SKM-1 treated with dmso at 0.1 percent for 144 hours (cell line): Measurements from ENCODE around the gene DCTN1.
"Not testable (repeated sequence)": the region's sequence is repeated elsewhere in the genome, so short reads cannot be mapped to it uniquely, and the experiment has no call there.

Experiments used
- DNase-seq: peaks from one replicate; lab custom pipeline; 2025; ENCODE audit not compliant: unreplicated experiment; lab: John Stamatoyannopoulos, UW

The DCTN1 gene

GRCh38 chr2:74379851-74380789, at the start of gene DCTN1:
DCTN1 (minus strand) TSS chr2:74380311; CDS start chr2:74380037, 274 bp downstream.
- no peak for DNase-seq

- no peak for DNase-seq
Measured at GRCh38 chr2:74428675-74429074, 48.6 kb upstream of the DCTN1 start.

- DNase-seq: no peak
Measured at GRCh38 chr2:74427551-74427950, 47.4 kb upstream of the DCTN1 start.

- DNase-seq: no peak
Measured at GRCh38 chr2:74426181-74426758, 46.2 kb upstream of the DCTN1 start.

DNA sequence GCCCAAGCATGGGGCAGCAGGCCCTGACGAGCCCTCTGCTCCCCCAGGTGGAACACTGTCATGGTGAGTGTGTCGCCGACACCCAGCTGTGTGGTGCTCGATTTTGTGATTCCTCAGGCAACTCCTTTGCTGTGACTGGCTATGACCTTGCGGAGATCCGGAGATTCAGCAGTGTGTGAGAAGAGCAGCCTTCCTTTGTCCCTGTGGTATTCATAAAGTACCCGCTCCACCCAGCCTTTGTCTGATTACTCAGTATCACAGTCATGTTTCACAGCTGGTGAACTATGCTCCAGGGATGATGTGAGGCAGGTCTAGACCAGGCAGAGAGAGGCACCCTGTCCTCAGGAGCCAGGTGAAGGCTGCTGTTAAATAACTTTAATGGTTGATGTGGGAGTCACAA, 45.4 kb upstream of the DCTN1 start:
- DNase-seq: no peak

- no peak for DNase-seq
Measured at GRCh38 chr2:74424995-74425406, 44.9 kb upstream of the DCTN1 start.

GRCh38 chr2:74424139-74424992, 44.3 kb upstream of the DCTN1 start:
- DNase-seq: no peak

GRCh38 chr2:74423231-74424095, 43.4 kb upstream of the DCTN1 start:
- DNase-seq: no peak

DNA sequence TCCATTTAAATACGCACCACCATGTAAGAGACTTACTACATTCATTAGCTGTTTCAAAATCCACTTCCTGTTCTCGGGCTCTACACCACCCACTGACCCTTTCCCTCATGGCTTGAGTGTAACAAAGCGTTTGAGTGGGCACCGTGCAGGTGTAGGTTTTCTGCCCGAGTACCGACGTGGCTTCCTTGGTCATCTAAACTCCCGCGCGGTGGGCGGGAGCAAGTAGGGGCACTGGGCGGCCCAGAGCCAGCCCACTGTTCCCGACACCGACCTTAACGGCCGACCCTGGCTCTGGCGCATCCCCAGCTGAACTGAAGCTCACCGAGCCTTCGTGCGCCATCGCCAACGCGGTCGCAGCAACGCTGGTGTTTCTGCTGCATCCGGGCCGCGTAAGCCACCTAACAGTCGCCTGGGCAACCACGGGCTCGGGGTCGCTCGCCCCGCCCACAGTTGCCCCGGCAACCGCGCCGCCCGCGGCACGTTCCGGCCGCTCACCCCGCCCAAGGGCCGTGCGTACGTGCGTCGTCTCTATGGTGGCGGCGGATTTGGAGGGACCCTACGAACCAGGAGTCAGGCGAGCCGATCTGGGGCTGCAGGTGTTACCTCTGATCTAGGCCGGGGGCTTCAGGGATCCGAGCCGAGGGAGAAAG, 41.2 kb upstream of the DCTN1 start, which contains the start of the genes C2orf81 and WDR54:
Gene C2orf81 (minus strand): TSS at position 399 of the 650 bp plus-strand sequence. CDS start 59 bp downstream, at position 340.
Gene WDR54 (plus strand): TSS at position 510 of the 650 bp plus-strand sequence. CDS start 424 bp downstream, outside the sequence.
- peak; percentile 73 for DNase-seq

DNA sequence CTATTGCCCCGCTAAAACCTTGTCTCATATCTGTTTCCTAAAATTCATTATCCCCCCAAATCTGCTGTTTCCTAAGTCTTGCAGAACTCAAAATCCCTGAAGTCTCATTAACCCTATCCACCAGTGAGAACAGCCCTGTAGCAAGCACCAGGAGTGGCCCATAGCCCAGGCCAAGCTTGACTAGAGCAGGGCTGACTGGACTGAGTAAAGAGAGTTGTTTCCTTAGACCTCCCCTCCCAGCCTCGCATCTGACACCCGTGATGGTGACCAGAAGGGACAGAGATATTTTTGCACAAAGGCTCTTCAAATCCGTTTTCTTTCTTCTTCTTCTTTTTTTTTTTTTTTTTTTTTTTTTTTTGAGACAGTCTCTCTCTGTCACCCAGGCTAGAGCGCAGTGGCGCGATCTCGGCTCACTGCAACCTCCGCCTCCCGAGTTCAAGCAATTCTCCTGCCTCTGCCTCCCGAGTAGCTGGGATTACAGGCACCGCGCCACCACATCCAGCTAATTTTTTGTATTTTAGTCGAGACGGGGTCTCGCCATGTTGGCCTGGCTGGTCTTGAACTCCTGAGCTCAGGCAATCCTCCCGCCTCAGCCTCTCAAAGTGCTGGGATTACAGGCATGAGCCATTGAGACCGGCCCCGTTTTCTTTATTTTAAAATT, 40.5 kb upstream of the DCTN1 start:
- DNase-seq: not testable (repeated sequence)

DNA sequence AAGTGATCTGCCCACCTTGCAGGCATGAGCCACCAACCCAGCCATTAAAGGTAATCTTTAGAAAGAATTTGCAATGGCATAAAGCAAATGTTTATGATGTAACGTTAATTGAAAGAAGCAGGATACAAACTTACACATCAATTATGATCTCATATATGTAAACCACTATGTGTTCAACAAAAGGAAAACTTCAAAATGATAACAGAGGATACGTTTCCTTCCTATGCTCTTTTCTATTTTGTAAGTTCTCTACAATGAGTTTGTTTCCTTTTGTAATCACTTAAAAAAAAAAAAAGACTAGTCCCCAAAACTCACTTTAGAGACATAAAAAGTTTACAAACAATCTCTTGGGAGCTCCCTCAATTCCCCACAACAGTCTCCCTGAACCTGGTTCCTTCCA, 39.9 kb upstream of the DCTN1 start:
- DNase-seq: no peak

DNA sequence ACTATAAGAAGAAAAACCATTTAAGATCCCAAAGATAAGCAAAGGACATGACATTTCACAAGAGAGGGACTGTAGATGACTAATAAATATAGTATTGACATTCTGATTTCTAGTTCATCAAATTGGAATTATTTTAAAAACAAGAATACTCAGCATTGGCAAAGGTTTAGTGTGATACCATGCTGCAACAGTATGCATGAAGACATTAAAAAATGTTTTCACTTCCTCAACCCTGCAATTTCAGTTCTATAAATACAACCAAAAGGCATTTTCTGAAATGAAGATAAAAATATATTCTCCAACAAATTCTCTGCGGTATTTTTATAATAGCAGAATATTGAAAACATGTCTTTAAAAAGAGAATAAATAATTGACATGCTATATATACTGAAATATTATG, 39.2 kb upstream of the DCTN1 start:
- no peak for DNase-seq

DNA sequence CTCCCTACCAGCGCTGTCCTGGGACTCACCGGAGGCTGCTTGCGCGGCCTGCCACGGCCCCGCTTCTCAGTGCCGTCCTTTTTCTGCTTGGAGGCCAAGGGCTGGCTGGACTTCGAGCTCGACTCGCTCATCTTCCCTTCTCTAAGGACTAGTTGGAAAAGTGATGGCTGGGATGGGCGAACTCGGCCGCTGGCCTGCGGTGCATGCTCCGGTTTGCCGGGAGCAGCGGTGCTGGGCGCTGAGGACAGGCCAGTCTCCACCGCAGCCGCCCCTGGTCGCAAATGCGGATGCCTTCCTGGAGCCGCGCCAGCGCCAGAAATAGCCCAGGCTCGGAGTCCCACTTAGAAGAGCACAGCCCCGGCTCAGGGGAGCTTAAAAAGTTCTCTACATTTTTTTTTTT, 38.2 kb upstream of the DCTN1 start:
- no peak for DNase-seq

DNA sequence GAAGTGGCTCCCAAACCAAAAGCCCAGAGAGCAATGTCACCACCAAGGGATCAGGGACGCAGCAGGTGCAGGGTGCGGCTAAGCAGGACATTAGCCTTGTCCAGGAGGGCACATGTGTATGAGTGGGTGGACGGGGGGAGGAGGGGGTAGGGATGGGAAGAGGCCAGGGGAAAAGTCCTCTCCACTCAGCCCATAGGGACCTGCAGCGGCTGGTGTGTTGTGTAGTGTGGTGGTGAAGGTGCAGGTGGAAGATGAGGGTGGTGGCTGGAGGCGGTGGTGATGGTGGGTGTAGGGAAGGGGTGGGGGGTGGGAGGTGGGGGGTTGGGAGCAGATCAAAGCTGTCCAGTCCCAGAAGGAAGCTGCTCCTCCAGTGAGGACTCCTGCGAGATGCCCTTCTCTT, 37.7 kb upstream of the DCTN1 start:
- DNase-seq: no peak

DNA sequence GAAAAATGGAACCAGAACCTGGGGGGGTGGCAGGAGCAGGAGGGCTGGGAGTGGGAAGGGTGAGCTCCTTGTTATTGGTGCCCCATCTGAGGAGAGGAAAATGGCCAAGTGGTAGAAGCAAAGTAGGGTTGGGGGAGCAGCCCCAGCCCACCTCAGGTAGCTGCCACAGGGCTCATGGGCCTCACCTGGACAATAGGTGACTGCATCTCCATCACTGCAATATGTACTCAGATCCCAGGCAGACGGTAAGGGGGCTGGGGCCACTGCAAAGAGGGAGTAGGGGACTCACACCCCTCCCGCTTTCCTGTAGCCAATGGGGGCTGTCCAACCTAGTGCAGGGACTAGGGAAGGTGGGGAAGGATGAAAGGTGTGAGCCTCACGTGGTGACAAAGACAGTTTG, 37.1 kb upstream of the DCTN1 start:
- no peak for DNase-seq

DNA sequence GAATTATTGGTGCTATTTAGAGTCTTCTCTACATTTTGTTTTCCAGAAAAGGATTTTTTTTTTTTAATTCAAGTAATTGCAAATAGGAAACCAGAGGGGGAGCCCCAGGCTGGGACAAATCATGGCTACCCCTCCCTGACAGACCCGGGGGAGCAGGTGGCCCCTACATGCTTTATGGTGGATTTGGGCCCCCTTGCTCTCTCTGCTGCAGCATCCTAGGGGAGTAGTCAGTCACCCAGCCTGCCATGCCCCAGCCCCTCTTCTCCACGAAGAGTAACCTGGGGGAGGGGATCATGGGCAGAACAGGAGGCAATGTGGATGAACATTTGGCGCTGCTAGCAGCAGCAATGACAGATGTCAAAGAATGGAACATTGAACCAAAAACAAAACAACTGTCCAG, 36.7 kb upstream of the DCTN1 start:
- no peak for DNase-seq

- DNase-seq: no peak
Measured at GRCh38 chr2:74415762-74416395, 35.8 kb upstream of the DCTN1 start.

DNA sequence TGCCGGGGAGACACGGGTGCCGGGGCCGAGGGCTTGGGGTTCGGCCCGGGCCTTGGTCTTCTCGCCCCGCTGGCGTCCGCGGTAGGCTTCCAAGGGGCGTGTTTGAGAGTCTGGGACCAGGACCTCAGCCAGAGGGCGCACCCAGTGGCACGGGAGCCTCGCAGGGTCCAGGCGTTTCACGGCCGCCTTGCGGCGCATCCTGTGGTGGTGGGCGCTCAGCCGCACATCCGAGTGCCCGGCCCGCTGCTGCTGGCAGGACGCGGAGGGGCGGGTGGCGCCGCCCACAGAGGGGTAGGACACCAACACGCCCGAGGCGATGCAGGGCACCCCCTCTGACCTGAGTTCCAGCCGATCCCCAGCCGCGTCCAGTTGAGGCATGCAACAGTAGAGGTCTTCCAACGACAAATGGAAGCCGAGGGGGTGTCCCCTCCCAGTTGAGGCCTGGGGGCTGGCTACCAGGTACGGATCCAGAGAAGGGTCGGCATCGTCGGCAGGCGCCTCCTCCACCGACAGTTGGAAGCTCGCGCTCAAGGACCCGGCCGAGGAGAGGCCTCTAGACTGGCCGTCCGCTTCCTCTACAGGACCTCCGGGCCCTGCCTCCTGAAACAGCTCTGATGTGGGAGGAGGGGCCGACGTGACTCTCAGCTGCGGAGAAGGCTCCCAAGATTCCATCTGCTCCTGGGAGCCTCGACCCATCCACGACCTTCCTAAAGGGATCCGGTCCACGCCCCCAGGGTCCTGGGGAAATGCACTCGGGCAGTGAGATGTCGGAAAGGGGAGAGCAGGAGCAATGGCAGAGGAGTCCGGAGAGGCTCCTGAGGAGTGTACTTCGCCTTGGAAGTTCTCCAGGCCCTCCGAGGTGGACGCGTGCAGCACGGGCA, 35.0 kb upstream of the DCTN1 start:
- DNase-seq: no peak
